Peyer's patch (tissue), 4 donors: ENCODE measurements around the gene PRKAG3.

Experiments used
- POLR2A ChIP-seq, 2 donors: fragments of 450-650 bp; IDR thresholded peaks; one replicate each; pipeline ENCODE4 v1.5.1; 2017; ENCODE audit warnings: antibody characterized with exemption in 2 of 2, mild to moderate bottlenecking in 2 of 2, moderate library complexity in 2 of 2
- TF ChIP-seq, protein P1 (sequence below), 6 experiments: fragments of 450-650 bp in 4 of 6; fragments of 200-600 bp in 2 of 6; sonication (generic) in 1 of 6; IDR thresholded peaks; one replicate each; pipeline ENCODE4 v1.5.1; 2017 to 2019; ENCODE audit warnings: antibody characterized with exemption in 6 of 6, mild to moderate bottlenecking in 3 of 6, moderate library complexity in 1 of 6

DNA sequence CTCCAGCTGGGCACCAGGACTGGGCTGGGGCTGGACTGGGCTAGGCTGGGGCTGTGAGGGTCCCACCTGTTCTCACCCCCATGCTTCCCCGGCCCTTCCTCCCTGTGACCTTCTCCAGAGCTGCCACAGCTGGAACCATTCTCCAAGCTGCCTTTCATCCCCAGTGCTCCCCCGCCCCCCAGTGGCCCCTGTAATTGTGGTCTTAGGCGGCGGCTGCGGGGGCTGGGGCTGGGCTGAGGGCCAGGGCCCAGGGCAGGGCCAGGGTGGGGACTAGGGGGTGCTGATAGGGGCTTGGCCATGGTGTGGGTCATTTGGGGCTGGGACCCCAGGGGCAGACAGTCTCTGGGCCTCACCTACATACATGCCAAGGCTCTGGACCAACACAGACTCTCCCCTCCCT lies 46.3 kb upstream of the PRKAG3 start:
- TF ChIP-seq, protein P1, sequence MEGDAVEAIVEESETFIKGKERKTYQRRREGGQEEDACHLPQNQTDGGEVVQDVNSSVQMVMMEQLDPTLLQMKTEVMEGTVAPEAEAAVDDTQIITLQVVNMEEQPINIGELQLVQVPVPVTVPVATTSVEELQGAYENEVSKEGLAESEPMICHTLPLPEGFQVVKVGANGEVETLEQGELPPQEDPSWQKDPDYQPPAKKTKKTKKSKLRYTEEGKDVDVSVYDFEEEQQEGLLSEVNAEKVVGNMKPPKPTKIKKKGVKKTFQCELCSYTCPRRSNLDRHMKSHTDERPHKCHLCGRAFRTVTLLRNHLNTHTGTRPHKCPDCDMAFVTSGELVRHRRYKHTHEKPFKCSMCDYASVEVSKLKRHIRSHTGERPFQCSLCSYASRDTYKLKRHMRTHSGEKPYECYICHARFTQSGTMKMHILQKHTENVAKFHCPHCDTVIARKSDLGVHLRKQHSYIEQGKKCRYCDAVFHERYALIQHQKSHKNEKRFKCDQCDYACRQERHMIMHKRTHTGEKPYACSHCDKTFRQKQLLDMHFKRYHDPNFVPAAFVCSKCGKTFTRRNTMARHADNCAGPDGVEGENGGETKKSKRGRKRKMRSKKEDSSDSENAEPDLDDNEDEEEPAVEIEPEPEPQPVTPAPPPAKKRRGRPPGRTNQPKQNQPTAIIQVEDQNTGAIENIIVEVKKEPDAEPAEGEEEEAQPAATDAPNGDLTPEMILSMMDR (IDR thresholded peaks at IDR 0.05) = no peak
- TF ChIP-seq POLR2A (IDR thresholded peaks at IDR 0.05) = no peak
